Fibroblast of the conjunctiva (primary cell): ENCODE data around the gene GTPBP6.

ENCODE experiments used
- DNase-seq: peaks from one replicate; pipeline ENCODE4 v3.0.0-alpha.2; 2010; ENCODE audit warnings: low read depth

The GTPBP6 gene

DNA sequence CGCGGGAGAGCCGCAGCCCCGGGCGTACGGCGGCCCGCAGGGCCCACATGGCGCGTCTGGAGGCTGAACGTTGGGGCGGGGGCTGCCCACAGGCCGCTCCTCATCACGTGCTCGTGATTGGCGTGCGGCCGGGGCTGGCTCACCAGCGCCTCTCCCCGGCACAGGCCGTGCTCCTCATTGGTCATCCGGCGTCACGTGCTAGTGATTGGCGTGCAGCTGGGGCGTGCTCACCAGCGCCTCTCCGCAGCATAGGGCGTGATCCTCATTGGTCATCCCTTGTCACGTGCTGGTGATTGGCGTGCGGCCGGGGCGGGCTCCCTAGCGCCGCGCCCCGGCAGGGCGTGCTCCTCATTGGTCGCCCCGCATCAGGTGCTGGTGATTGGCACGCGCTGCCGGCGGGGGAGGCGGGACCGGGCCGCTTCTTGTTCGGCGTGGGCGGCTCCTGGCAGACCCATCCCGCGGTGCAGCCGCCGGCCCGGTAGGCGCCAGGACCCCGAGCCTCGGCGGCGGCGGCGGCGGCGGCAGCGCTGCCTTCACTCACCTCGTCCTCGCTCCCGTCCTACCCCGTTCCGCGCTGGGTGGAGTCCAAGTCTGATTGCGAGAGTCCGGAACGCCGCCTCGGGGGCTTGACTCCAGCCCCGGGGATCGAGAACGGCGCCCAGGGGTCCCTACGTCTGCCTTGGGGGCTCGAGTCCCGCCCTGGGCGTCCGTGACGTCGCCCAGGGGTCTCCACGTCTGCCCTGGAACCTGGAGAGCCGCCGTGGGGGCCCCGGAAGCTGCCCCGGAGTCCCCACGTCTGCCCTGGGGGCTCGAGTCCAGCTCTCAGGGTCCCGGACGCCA is at the start of gene GTPBP6:
TSS of gene GTPBP6 (minus strand) at position 58 of the 840 bp plus-strand sequence. CDS start at position 49, 9 bp downstream.
- peak; percentile 100 for DNase-seq

DNA sequence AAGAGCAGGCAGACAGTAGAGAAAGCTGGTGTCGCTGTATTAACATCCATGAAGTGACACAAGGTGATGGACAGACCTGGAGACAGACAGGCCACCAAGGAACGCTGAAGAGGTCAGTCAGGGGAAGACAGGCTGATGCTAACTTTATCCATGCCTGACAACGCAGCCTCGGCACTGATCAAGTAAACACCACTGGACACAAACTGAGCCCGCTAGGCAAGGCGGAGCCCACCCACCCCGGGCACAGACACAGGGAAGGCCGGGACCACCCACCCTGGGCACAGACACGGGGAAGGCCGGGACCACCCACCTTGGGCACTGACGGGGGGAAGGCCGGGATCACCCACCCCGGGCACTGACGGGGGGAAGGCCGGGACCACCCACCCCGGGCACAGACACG is 49.3 kb upstream of the GTPBP6 start:
- no peak for DNase-seq

DNA sequence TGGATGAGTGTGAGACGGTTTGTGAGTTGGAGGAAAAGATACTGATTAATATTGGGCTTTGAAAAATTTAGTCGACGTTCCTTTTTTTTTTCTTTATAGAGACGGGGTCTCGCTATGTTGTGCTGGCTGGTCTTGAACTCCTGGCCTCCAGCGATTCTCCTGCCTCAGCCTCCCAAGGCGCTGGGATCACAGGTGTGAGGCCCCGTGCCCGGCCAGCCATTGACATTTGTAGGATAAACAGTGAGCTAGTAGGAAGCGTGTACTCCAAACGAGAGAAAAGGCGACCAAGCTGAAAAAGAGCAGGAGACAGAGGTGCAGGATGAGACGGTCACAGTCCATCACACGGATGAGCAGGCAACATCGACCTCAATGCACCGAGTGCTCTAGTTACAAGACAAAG is 48.8 kb upstream of the GTPBP6 start:
- no peak for DNase-seq

DNA sequence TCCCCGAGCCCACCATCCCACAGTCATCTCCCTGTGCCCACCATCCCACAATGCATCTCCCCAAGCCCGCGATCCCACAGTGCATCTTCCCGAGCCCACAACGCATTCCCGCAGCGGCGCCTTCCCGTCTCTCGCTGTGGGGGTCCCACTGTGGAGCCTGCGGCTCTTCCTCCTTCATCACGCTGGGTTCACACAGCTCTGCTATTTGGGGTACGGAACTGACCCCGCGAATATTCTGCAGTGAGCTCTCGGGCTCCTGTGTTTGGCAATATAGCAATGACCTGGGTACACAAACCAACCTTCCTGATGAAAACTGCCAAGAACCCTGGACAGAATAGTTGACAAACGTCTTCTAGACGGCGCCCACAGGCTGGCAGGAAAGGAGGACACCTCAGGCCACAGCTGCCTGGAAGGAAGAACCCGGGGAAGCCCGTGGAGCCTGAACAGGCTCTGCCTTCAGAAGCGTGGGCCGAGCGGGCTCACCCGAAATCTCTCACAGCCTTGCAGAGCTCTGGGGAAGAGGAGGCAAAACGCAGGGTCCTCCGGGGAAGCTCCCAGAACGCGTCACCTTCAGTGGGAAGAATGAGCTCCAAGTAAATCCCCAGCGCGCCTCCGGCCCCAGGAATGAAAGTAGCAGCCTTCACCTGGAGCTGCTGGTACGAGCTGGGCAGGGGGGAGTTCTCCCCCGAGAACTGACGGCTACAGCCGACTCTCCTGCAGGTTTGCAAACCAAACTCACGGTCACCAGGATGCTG is 45.2 kb upstream of the GTPBP6 start:
- no peak for DNase-seq

DNA sequence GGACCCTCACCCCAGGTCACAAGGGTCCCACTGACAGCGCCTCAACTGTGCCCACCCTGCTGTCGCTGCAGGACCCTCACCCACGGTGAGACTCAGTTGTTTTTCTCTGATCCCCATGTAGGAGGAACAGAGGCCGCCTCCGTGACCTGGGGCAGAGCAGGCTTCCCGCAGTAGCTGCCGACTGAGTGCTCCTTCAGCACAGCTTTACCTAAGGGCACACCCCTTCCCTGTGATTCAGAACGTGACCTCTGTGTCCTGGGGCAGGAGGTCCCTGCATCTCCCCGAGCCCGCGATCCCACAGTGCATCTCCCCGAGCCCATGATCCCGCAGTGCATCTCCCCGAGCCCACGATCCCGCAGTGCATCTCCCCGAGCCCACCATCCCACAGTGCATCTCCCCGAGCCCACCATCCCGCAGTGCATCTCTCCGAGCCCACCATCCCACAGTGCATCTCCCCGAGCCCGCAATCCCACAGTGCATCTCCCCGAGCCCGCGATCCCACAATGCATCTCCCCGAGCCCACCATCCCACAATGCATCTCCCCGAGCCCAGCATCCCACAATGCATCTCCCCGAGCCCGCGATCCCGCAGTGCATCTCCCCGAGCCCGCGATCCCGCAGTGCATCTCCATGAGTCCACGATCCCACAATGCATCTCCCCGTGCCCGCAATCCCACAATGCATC is 44.5 kb upstream of the GTPBP6 start:
- DNase-seq: no peak

DNA sequence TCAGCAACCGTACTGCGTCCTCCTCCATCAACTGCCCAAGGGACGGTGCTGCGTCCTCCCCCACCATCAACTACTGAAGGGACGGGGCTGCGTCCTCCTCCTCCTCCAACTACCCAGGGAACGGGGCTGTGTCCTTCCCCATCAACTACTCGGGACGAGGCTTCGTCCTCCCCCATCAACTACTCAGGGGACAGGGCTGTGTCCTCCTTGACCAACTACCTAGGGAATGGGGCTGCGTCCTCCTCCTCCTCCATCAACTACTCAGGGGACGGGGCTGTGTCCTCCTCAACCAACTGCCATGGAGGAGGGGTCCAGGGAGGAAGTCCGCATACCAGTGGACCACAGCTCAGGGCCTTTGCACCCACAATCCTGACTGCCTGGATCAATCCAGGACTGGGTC is 43.8 kb upstream of the GTPBP6 start:
- DNase-seq: no peak

GRCh38 chrX:361231-362145 is 42.9 kb upstream of the GTPBP6 start:
- DNase-seq: no peak

GRCh38 chrX:360496-361150 is 42.0 kb upstream of the GTPBP6 start:
- no peak for DNase-seq

DNA sequence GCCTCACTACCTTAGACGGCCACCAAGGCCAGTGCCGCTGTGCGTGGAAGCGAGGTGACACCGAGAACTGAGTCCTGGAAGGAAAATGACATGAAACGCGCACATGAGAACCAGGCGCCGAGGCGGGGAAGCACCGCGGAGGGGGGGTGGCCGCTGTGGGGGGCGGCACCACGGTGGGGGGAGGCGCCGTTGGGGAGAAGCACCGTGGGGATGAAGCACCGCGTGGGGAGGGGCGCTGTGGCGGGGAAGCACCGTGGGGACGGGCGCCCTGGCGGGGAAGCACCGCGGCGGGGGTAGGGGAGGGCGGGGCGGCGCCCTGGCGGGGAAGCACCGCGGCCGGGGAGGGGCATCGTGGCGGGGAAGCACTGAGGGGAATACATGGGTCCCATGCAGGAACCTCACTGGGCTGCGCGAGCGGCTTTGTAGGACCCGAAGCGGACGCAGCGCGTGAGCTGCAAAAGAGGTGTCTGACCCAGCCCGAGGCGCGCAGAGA is 40.1 kb upstream of the GTPBP6 start:
- no peak for DNase-seq

- DNase-seq: no peak
These were observed 39.3 kb upstream of the GTPBP6 start for GRCh38 chrX:357693-358471.

- no peak for DNase-seq
These were observed 38.6 kb upstream of the GTPBP6 start for GRCh38 chrX:357035-357692.

GRCh38 chrX:356385-357034 is 37.9 kb upstream of the GTPBP6 start:
- DNase-seq: no peak

DNA sequence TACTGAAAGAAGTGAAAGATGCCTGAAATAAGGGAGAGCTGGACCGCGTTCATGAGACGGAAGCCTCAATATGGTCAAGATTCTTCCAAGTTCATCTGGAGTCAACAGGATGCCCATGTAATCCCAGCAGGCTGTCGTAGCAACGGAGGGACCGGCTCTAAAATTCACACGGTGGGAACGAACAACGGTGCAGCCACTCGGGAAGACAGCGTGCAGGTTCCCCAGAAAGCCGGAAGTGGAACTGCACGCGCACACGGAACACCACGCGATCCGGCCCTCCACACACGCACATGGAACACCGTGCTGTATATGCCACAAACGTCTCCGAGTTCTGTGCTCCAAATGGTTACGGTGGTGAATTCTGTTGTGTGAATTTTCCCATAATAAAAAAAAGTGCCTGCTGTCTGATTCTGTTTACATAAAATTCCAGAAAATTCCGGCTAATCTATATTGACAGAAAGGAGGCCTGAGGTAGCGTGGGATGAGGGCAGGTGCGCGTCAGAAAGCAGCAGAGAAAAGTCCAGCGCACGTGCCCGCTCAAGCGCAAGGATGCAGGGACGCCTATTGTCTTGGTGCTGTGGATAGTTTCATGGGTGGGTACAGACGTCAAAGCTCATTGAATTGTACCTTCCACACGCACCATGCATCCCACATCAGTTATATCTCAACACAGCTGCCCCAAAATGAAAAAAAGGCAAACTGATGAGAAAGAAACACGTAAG is 36.9 kb upstream of the GTPBP6 start:
- DNase-seq: no peak

GRCh38 chrX:353566-354535 is 35.3 kb upstream of the GTPBP6 start:
- DNase-seq: no peak

DNA sequence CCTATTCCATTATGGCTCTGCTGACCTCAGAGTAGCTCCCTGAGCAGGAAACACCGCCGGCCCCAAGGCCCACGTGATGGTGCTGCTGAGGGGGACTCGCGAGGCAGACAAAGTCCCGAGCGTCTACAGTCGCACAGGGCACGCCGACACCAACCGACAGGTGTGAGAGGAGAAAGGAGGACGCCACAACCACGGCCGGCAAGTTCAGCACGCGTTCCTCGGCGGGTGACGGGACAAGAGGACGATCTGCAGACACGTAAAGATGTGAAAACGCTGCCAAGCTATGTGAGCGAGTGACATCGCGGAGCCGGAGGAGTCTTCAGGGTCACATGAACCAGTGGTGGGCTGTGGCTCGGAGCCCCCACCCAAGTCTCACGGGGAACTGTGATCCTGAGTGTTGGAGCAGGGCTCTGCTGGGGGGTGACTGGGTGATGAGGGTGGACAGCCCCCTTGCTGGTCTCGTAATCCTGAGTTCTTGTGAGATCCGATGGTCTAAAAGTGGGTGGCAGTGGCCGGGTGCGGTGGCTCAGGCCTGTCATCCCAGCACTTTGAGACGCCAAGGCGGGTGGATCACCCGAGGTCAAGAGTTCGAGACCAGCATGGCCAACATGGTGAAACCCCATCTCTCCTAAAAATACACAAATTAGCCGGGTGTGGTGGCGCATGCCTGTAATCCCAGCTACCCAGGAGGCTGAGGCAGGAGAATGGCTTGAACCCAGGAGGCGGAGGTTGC is 34.2 kb upstream of the GTPBP6 start:
- DNase-seq: no peak

GRCh38 chrX:352181-352580 is 33.6 kb upstream of the GTPBP6 start:
- no peak for DNase-seq

- no peak for DNase-seq
These were observed 33.1 kb upstream of the GTPBP6 start for GRCh38 chrX:351736-352135.
